Sigmoid colon (tissue), 7 donors: ENCODE data around the gene HPRT1. TPM values are rescaled to one million over a fixed set of nuclear protein-coding genes. Genes with fewer than 3 reads are reported as not detected.

ENCODE experiments used
- DNase-seq: peaks from one replicate; pipeline ENCODE4 v3.0.0-alpha.2; 2019
- H3K27ac ChIP-seq, 4 donors: fragments of 200-600 bp; sonication (generic); one replicate each; pipeline ENCODE4 v1.5.1; 2016 to 2019; ENCODE audit warnings: mild to moderate bottlenecking in 1 of 4
- H3K27me3 ChIP-seq, 3 donors: fragments of 200-600 bp; sonication (generic); one replicate each; pipeline ENCODE4 v1.5.1; 2019; ENCODE audit warnings: mild to moderate bottlenecking in 1 of 3
- H3K36me3 ChIP-seq, 4 donors: fragments of 200-600 bp; sonication (generic); one replicate each; pipeline ENCODE4 v1.5.1; 2016 to 2019
- H3K4me1 ChIP-seq, 4 donors: fragments of 200-600 bp; sonication (generic); one replicate each; pipeline ENCODE4 v1.5.1; 2017 to 2019
- H3K4me3 ChIP-seq, 4 donors: fragments of 200-600 bp; sonication (generic); one replicate each; pipeline ENCODE4 v1.5.1; 2017 to 2019; ENCODE audit warnings: mild to moderate bottlenecking in 2 of 4, moderate library complexity in 1 of 4
- H3K9me3 ChIP-seq, 4 donors: fragments of 200-600 bp in 3 of 4; sonication (generic) in 3 of 4; one replicate each; pipeline versions ENCODE4 v1.5.1 to v1.6.1; 2013 to 2019
- CTCF ChIP-seq, 4 experiments: fragments of 450-650 bp in 3 of 4; fragments of 200-600 bp in 1 of 4; IDR thresholded peaks; one replicate each; pipeline ENCODE4 v1.5.1; 2016 to 2019; ENCODE audit warnings: antibody characterized with exemption in 4 of 4, mild to moderate bottlenecking in 3 of 4, moderate library complexity in 2 of 4
- EP300 ChIP-seq, 4 donors: sonication (generic); formaldehyde crosslinking; IDR thresholded peaks; one replicate each; pipeline ENCODE4 v1.6.1; 2017; ENCODE audit warnings: antibody characterized with exemption in 4 of 4
- POLR2A ChIP-seq, 2 donors: fragments of 450-650 bp; IDR thresholded peaks; one replicate each; pipeline ENCODE4 v1.6.1; 2016; ENCODE audit warnings: antibody characterized with exemption in 2 of 2, mild to moderate bottlenecking in 2 of 2, moderate library complexity in 2 of 2
- POLR2AphosphoS5 ChIP-seq, 4 donors: sonication (generic); formaldehyde crosslinking; IDR thresholded peaks; one replicate each; pipeline ENCODE4 v1.6.1; 2017; ENCODE audit warnings: antibody characterized with exemption in 4 of 4
- WGBS, 2 donors: extraction: QIAGEN DNeasy Blood & Tissue Kit; methylation state at CpG; one replicate each; pipeline ENCODE4 v1.1.7; 2013; 5-methylcytosine and 5-hydroxymethylcytosine counted together
- intact Hi-C: fragments of 100-400 bp; cut with DNase I; formaldehyde crosslinking; loops from one replicate; pipeline ENCODE4 v1.15.1; 2023
- polyA plus RNA-seq, 3 donors: library from polyadenylated mRNA; stranded (reverse); fragments of 200-250 nt; gene quantifications; one replicate each; pipeline ENCODE4 v1.2.3, GENCODE V29; 2013
- total RNA-seq, 4 donors: library from RNA; depleted of rRNA; stranded (reverse); fragments of >200 nt; gene quantifications; one replicate each; pipeline ENCODE4 v1.1.0, GENCODE V29; 2016
- donor health status: healthy with polysubstance abuse.
- donor health status: Bipolar disorder and iron deficiency.
- donor health status: healthy.

Gene HPRT1
- total and polyA plus RNA-seq, 7 donors = 7.8 to 46.0 (median 15.0) TPM

- no peak overlapping the region for H3K4me3 ChIP-seq
- DNase-seq = no peak
- peaks cover 0 to 4% (median 0%) of the 10 kb centered on the region in 3 donors for H3K27me3 ChIP-seq
- no peaks in the 10 kb centered on the region for H3K36me3 ChIP-seq
- H3K27ac ChIP-seq = no peak overlapping the region
- H3K4me1 ChIP-seq = no peaks in the 10 kb centered on the region
- no peaks in the 10 kb centered on the region for H3K9me3 ChIP-seq
- TF ChIP-seq CTCF (IDR thresholded peaks at IDR 0.05) (peak in 1 of 4 experiments; percentile 20), POLR2AphosphoS5 (IDR thresholded peaks at IDR 0.05) (no peak)
- WGBS, 2 donors = 37 to 67% methylated on average over 5 of the region's 5 CpGs
- intact Hi-C loops = no loop called here
These were observed 36.4 kb upstream of the HPRT1 start for GRCh38 chrX:134423606-134424005.

GRCh38 chrX:134426281-134426680, 33.7 kb upstream of the HPRT1 start:
- DNase-seq = no peak
- Histone ChIP-seq H3K9me3 (no peaks in the 10 kb centered on the region), H3K36me3 (peaks cover 0 to 3% (median 0%) of the 10 kb centered on the region in 4 donors), H3K27ac (no peak overlapping the region), H3K27me3 (peaks cover 0 to 4% (median 0%) of the 10 kb centered on the region in 3 donors), H3K4me1 (no peaks in the 10 kb centered on the region), H3K4me3 (no peak overlapping the region)
- no peak for TF ChIP-seq POLR2A (IDR thresholded peaks at IDR 0.05)
- intact Hi-C loops = no loop called here
- 86 to 92% methylated on average over 5 of the region's 5 CpGs for WGBS, 2 donors

GRCh38 chrX:134431894-134432293, 28.1 kb upstream of the HPRT1 start:
- intact Hi-C loops = no loop called here
- no peak for DNase-seq
- WGBS, 2 donors = 75 to 77% methylated on average over 2 of the region's 2 CpGs

GRCh38 chrX:134435894-134436293, 24.1 kb upstream of the HPRT1 start:
- DNase-seq = no peak
- Histone ChIP-seq H3K9me3 (no peaks in the 10 kb centered on the region), H3K27ac (no peak overlapping the region), H3K36me3 (no peaks in the 10 kb centered on the region), H3K4me1 (no peaks in the 10 kb centered on the region), H3K4me3 (no peak overlapping the region), H3K27me3 (no peaks in the 10 kb centered on the region)
- TF ChIP-seq EP300 (IDR thresholded peaks at IDR 0.05) (no peak), POLR2A (IDR thresholded peaks at IDR 0.05) (no peak), CTCF (IDR thresholded peaks at IDR 0.05) (no peak), POLR2AphosphoS5 (IDR thresholded peaks at IDR 0.05) (no peak)
- intact Hi-C loops = no loop called here
- 98% methylated on average over 6 of the region's 6 CpGs for WGBS, 2 donors

More at GRCh38 chrX:134431894-134432293, 28.1 kb upstream of the HPRT1 start:
- H3K27me3 ChIP-seq = no peaks in the 10 kb centered on the region
- H3K27ac ChIP-seq = no peak overlapping the region
- H3K36me3 ChIP-seq = peaks cover 0 to 3% (median 0%) of the 10 kb centered on the region in 4 donors
- no peak overlapping the region for H3K4me3 ChIP-seq
- TF ChIP-seq EP300 (IDR thresholded peaks at IDR 0.05) (no peak), CTCF (IDR thresholded peaks at IDR 0.05) (no peak), POLR2A (IDR thresholded peaks at IDR 0.05) (no peak), POLR2AphosphoS5 (IDR thresholded peaks at IDR 0.05) (no peak)
- H3K4me1 ChIP-seq = no peaks in the 10 kb centered on the region
- H3K9me3 ChIP-seq = no peaks in the 10 kb centered on the region

- intact Hi-C loops = no loop called here
- WGBS, 2 donors = 31 to 77% methylated on average over 2 of the region's 2 CpGs
- no peaks in the 10 kb centered on the region for H3K4me1 ChIP-seq
- no peak overlapping the region for H3K4me3 ChIP-seq
- no peaks in the 10 kb centered on the region for H3K36me3 ChIP-seq
- no peak for TF ChIP-seq EP300 (IDR thresholded peaks at IDR 0.05)
- no peak for TF ChIP-seq CTCF (IDR thresholded peaks at IDR 0.05)
- TF ChIP-seq POLR2A (IDR thresholded peaks at IDR 0.05) = no peak
- TF ChIP-seq POLR2AphosphoS5 (IDR thresholded peaks at IDR 0.05) = no peak
- no peaks in the 10 kb centered on the region for H3K9me3 ChIP-seq
- H3K27ac ChIP-seq = no peak overlapping the region
- no peaks in the 10 kb centered on the region for H3K27me3 ChIP-seq
- DNase-seq = no peak
These were observed 16.9 kb upstream of the HPRT1 start for GRCh38 chrX:134443020-134443419.
